Measurements from ENCODE around the gene RGS1. TPM values are rescaled to one million over a fixed set of nuclear protein-coding genes. Genes with fewer than 3 reads are reported as not detected.

RGS1 gene
- total RNA-seq, 1 donor from 2014 or later: 147 TPM

- no peak for DNase-seq (ENCODE audit: low spot score)
These were observed 21.8 kb upstream of the RGS1 start for GRCh38 chr1:192553741-192554140.

GRCh38 chr1:192554904-192555303, 20.7 kb upstream of the RGS1 start:
- DNase-seq (ENCODE audit: low spot score): no peak

GRCh38 chr1:192555399-192555798, 20.2 kb upstream of the RGS1 start:
- DNase-seq (ENCODE audit: low spot score): no peak

GRCh38 chr1:192557841-192558595, 17.6 kb upstream of the RGS1 start:
- no peak for DNase-seq (ENCODE audit: low spot score)

GRCh38 chr1:192559115-192560006, 16.2 kb upstream of the RGS1 start:
- DNase-seq (ENCODE audit: low spot score): no peak

- DNase-seq (ENCODE audit: low spot score): no peak
These were observed 14.3 kb upstream of the RGS1 start for GRCh38 chr1:192561301-192561700.

GRCh38 chr1:192563129-192563528, 12.4 kb upstream of the RGS1 start:
- DNase-seq (ENCODE audit: low spot score): no peak

- no peak for DNase-seq (ENCODE audit: low spot score)
These were observed 11.5 kb upstream of the RGS1 start for GRCh38 chr1:192564099-192564498.

- no peak for DNase-seq (ENCODE audit: low spot score)
These were observed 9.6 kb upstream of the RGS1 start for GRCh38 chr1:192565946-192566345.

GRCh38 chr1:192566657-192567056, 8.9 kb upstream of the RGS1 start:
- DNase-seq (ENCODE audit: low spot score): no peak

- no peak for DNase-seq (ENCODE audit: low spot score)
These were observed 7.5 kb upstream of the RGS1 start for GRCh38 chr1:192568063-192568462.

GRCh38 chr1:192571668-192572067, 3.9 kb upstream of the RGS1 start:
- no peak for DNase-seq (ENCODE audit: low spot score)

GRCh38 chr1:192573499-192573898, 2.1 kb upstream of the RGS1 start:
- DNase-seq (ENCODE audit: low spot score): no peak

GRCh38 chr1:192574073-192574472, 1.5 kb upstream of the RGS1 start:
- no peak for DNase-seq (ENCODE audit: low spot score)

GRCh38 chr1:192576190-192577144, 894 bp downstream of the RGS1 start:
- DNase-seq (ENCODE audit: low spot score): no peak

- no peak for DNase-seq (ENCODE audit: low spot score)
These were observed 1.9 kb downstream of the RGS1 start for GRCh38 chr1:192577145-192578140.

- no peak for DNase-seq (ENCODE audit: low spot score)
These were observed 2.8 kb downstream of the RGS1 start for GRCh38 chr1:192578144-192578909.

- DNase-seq (ENCODE audit: low spot score): no peak
These were observed 3.6 kb downstream of the RGS1 start for GRCh38 chr1:192579010-192579738.

GRCh38 chr1:192580351-192580962, 4.9 kb downstream of the RGS1 start:
- peak; percentile 21 for DNase-seq (ENCODE audit: low spot score)

All from mucosa of gallbladder (tissue), 1 donor.